Measurements from ENCODE around the gene ZNF324. TPM values are rescaled to one million over a fixed set of nuclear protein-coding genes. Genes with fewer than 3 reads are reported as not detected.

The ZNF324 gene
- total and polyA plus RNA-seq, 2 of the 8 experiments (the other 6 are each of a cell fraction or from before 2014, with no cell fraction given), result 5.1 to 5.8 TPM

DNA sequence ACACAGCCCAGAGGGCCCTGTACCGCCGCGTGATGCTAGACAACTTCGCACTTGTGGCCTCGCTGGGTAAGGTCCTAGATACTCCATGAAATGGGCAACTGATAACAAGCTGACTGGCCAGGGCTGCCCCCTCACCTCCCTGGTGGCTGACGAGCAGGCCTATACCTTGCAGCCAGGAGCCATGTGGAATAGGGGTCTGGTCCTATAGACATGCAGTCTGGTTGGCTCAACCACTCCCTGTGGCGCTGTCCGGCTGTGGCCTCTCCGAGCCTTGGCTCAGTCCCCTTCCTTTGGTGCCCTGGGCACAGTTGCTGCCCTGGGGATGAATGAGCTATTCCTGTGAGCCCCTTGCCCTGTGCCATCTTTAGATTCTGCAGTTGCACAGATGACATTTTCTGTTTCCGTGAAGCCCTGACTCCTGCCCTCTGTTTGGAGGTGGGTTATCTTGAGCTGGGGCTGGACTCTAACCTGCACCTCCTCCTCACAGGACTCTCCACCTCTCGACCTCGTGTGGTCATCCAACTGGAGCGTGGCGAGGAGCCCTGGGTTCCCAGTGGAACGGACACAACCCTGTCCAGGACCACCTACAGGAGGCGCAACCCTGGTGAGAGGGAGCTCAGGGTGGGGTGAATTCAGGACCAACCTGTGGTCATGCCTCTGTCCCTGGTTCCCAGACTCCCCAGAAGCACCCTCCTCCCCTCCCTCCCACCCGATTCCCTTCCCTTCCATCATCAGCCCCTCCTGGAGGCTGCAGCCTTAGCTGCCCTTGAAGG lies 2.5 kb downstream of the ZNF324 start (continued):
- TF ChIP-seq, protein P1, sequence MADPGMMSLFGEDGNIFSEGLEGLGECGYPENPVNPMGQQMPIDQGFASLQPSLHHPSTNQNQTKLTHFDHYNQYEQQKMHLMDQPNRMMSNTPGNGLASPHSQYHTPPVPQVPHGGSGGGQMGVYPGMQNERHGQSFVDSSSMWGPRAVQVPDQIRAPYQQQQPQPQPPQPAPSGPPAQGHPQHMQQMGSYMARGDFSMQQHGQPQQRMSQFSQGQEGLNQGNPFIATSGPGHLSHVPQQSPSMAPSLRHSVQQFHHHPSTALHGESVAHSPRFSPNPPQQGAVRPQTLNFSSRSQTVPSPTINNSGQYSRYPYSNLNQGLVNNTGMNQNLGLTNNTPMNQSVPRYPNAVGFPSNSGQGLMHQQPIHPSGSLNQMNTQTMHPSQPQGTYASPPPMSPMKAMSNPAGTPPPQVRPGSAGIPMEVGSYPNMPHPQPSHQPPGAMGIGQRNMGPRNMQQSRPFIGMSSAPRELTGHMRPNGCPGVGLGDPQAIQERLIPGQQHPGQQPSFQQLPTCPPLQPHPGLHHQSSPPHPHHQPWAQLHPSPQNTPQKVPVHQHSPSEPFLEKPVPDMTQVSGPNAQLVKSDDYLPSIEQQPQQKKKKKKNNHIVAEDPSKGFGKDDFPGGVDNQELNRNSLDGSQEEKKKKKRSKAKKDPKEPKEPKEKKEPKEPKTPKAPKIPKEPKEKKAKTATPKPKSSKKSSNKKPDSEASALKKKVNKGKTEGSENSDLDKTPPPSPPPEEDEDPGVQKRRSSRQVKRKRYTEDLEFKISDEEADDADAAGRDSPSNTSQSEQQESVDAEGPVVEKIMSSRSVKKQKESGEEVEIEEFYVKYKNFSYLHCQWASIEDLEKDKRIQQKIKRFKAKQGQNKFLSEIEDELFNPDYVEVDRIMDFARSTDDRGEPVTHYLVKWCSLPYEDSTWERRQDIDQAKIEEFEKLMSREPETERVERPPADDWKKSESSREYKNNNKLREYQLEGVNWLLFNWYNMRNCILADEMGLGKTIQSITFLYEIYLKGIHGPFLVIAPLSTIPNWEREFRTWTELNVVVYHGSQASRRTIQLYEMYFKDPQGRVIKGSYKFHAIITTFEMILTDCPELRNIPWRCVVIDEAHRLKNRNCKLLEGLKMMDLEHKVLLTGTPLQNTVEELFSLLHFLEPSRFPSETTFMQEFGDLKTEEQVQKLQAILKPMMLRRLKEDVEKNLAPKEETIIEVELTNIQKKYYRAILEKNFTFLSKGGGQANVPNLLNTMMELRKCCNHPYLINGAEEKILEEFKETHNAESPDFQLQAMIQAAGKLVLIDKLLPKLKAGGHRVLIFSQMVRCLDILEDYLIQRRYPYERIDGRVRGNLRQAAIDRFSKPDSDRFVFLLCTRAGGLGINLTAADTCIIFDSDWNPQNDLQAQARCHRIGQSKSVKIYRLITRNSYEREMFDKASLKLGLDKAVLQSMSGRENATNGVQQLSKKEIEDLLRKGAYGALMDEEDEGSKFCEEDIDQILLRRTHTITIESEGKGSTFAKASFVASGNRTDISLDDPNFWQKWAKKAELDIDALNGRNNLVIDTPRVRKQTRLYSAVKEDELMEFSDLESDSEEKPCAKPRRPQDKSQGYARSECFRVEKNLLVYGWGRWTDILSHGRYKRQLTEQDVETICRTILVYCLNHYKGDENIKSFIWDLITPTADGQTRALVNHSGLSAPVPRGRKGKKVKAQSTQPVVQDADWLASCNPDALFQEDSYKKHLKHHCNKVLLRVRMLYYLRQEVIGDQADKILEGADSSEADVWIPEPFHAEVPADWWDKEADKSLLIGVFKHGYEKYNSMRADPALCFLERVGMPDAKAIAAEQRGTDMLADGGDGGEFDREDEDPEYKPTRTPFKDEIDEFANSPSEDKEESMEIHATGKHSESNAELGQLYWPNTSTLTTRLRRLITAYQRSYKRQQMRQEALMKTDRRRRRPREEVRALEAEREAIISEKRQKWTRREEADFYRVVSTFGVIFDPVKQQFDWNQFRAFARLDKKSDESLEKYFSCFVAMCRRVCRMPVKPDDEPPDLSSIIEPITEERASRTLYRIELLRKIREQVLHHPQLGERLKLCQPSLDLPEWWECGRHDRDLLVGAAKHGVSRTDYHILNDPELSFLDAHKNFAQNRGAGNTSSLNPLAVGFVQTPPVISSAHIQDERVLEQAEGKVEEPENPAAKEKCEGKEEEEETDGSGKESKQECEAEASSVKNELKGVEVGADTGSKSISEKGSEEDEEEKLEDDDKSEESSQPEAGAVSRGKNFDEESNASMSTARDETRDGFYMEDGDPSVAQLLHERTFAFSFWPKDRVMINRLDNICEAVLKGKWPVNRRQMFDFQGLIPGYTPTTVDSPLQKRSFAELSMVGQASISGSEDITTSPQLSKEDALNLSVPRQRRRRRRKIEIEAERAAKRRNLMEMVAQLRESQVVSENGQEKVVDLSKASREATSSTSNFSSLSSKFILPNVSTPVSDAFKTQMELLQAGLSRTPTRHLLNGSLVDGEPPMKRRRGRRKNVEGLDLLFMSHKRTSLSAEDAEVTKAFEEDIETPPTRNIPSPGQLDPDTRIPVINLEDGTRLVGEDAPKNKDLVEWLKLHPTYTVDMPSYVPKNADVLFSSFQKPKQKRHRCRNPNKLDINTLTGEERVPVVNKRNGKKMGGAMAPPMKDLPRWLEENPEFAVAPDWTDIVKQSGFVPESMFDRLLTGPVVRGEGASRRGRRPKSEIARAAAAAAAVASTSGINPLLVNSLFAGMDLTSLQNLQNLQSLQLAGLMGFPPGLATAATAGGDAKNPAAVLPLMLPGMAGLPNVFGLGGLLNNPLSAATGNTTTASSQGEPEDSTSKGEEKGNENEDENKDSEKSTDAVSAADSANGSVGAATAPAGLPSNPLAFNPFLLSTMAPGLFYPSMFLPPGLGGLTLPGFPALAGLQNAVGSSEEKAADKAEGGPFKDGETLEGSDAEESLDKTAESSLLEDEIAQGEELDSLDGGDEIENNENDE (IDR thresholded peaks at IDR 0.05; ENCODE audit: insufficient replicate concordance, low read length), result no peak
- TF ChIP-seq RXRA (IDR thresholded peaks at IDR 0.05; ENCODE audit: insufficient read depth, low read depth, low read length), result no peak
- TF ChIP-seq JUN (IDR thresholded peaks at IDR 0.05; ENCODE audit: low read depth, low read length), result no peak
- no peak for TF ChIP-seq EZH2 (IDR thresholded peaks at IDR 0.05; ENCODE audit: low read depth, low read length, severe bottlenecking)
- TF ChIP-seq HDAC6 (IDR thresholded peaks at IDR 0.05; ENCODE audit: low read depth, low read length), result no peak
- no peak for TF ChIP-seq CEBPB (IDR thresholded peaks at IDR 0.05; ENCODE audit: low read depth, low read length)
- TF ChIP-seq RNF2 (IDR thresholded peaks at IDR 0.05; ENCODE audit: borderline replicate concordance, low read depth, low read length, missing control alignments, poor library complexity, severe bottlenecking), result no peak
- no peak for TF ChIP-seq SRF (IDR thresholded peaks at IDR 0.05; ENCODE audit: low read depth, low read length)
